HEK293 (cell line): ENCODE data around the gene EPAS1.

Source experiments
- CTCF ChIA-PET: fragments of 350-600 bp; formaldehyde crosslinking; extraction: SDS; loops from one replicate; lab custom pipeline; 2021; ENCODE audit warnings: antibody characterized with exemption; lab: Yijun Ruan, JAX
- POLR2A ChIA-PET: fragments of 300-600 bp; formaldehyde crosslinking; extraction: SDS; loops from one replicate; lab custom pipeline; 2020; ENCODE audit warnings: antibody characterized with exemption, inconsistent platforms; lab: Yijun Ruan, JAX
- H3K27ac ChIP-seq: fragments of 200-500 bp; sonication (Bioruptor generic); 2 replicates; pipeline ENCODE4 v1.5.1; 2014; ENCODE audit warnings: low read depth, low read length, control low read depth, inconsistent platforms; ENCODE audit errors: extremely low read depth
- H3K36me3 ChIP-seq, 2 experiments: fragments of 200-500 bp in 1 of 2; sonication (Bioruptor generic) in 1 of 2; 1 replicate in 1 of 2; 2 replicates in 1 of 2; pipeline ENCODE4 v1.5.1; 2014 to 2017; ENCODE audit warnings: inconsistent platforms in 2 of 2, low read length in 2 of 2; ENCODE audit not compliant: control insufficient read depth in 2 of 2, insufficient read depth in 1 of 2
- H3K4me1 ChIP-seq: fragments of 200-500 bp; sonication (Bioruptor generic); 2 replicates; pipeline ENCODE4 v1.5.1; 2014; ENCODE audit warnings: mild to moderate bottlenecking, low read length, inconsistent platforms; ENCODE audit not compliant: control insufficient read depth, insufficient read depth
- H3K4me3 ChIP-seq: 2 replicates; pipeline ENCODE4 v1.5.1; 2011; ENCODE audit warnings: low read depth, mild to moderate bottlenecking, control low read depth, low read length, moderate library complexity
- H3K9me3 ChIP-seq: fragments of 200-500 bp; sonication (Bioruptor generic); 2 replicates; pipeline ENCODE4 v1.5.1; 2014; ENCODE audit warnings: low read depth, low read length, inconsistent platforms; ENCODE audit not compliant: control insufficient read depth, insufficient read depth
- HOXA7 ChIP-seq: sonication (generic); formaldehyde crosslinking; IDR thresholded peaks from 2 replicates; pipeline ENCODE4 v1.8.1; 2022; ENCODE audit warnings: missing genetic modification reagents, borderline replicate concordance
- MYNN ChIP-seq: fragments of 450-650 bp; formaldehyde crosslinking; IDR thresholded peaks from 2 replicates; pipeline ENCODE4 v1.5.1; 2016; ENCODE audit warnings: missing biosample characterization, missing genetic modification characterization, borderline replicate concordance
- SCRT1 ChIP-seq: fragments of 450-650 bp; formaldehyde crosslinking; IDR thresholded peaks from 2 replicates; pipeline ENCODE4 v1.5.1; 2016; ENCODE audit warnings: missing biosample characterization, missing genetic modification characterization, borderline replicate concordance
- ZBTB1 ChIP-seq: fragments of 450-650 bp; formaldehyde crosslinking; IDR thresholded peaks from 2 replicates; pipeline ENCODE4 v1.5.1; 2016; ENCODE audit warnings: missing biosample characterization, missing genetic modification characterization
- ZFHX2 ChIP-seq: fragments of 450-650 bp; formaldehyde crosslinking; conservative IDR thresholded peaks from 2 replicates; pipeline ENCODE4 v1.5.1; 2016; ENCODE audit warnings: missing biosample characterization, missing genetic modification characterization
- ZNF138 ChIP-seq: fragments of 450-650 bp; formaldehyde crosslinking; IDR thresholded peaks from 2 replicates; pipeline ENCODE4 v1.5.1; 2016; ENCODE audit warnings: missing biosample characterization, missing genetic modification characterization, borderline replicate concordance
- ZNF223 ChIP-seq: fragments of 450-650 bp; formaldehyde crosslinking; IDR thresholded peaks from 2 replicates; pipeline ENCODE4 v1.5.1; 2016; ENCODE audit warnings: missing biosample characterization, missing genetic modification characterization
- ZNF24 ChIP-seq: fragments of 450-650 bp; formaldehyde crosslinking; IDR thresholded peaks from 2 replicates; pipeline ENCODE4 v1.5.1; 2016; ENCODE audit warnings: missing biosample characterization, missing genetic modification characterization
- ZNF416 ChIP-seq: fragments of 450-650 bp; formaldehyde crosslinking; IDR thresholded peaks from 2 replicates; pipeline ENCODE4 v1.5.1; 2016; ENCODE audit warnings: missing biosample characterization, missing genetic modification characterization
- ZNF664 ChIP-seq: fragments of 450-650 bp; formaldehyde crosslinking; IDR thresholded peaks from 2 replicates; pipeline ENCODE4 v1.5.1; 2016; ENCODE audit warnings: missing biosample characterization, missing genetic modification characterization
- TF ChIP-seq, protein P1 (sequence below): fragments of 450-650 bp; formaldehyde crosslinking; IDR thresholded peaks from 2 replicates; pipeline ENCODE4 v1.5.1; 2016; ENCODE audit warnings: missing biosample characterization, missing genetic modification characterization
- TF ChIP-seq, protein P2 (sequence below): fragments of 450-650 bp; formaldehyde crosslinking; IDR thresholded peaks from 2 replicates; pipeline ENCODE4 v1.5.1; 2016; ENCODE audit warnings: missing biosample characterization, missing genetic modification characterization, borderline replicate concordance

EPAS1 gene

DNA sequence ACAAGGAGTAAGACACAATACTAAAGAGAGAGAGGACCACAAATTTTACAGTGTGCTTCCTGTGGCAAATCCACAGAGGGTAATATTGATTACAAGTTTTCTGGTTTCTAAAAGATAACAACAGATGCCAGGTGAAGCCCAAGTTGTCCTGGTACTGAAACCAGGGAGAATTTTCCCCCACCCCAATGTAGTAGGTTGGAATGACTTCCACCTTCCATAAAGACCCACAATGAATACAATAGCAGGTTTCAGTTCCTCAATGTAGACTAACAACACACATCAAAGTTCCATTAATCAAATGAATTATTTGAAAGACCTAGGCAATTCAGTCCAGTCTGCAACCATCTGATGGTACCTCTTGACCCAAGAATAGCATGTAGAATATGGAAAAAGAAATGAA is 138.1 kb downstream of the EPAS1 start (continued):
- TF ChIP-seq, protein P1, sequence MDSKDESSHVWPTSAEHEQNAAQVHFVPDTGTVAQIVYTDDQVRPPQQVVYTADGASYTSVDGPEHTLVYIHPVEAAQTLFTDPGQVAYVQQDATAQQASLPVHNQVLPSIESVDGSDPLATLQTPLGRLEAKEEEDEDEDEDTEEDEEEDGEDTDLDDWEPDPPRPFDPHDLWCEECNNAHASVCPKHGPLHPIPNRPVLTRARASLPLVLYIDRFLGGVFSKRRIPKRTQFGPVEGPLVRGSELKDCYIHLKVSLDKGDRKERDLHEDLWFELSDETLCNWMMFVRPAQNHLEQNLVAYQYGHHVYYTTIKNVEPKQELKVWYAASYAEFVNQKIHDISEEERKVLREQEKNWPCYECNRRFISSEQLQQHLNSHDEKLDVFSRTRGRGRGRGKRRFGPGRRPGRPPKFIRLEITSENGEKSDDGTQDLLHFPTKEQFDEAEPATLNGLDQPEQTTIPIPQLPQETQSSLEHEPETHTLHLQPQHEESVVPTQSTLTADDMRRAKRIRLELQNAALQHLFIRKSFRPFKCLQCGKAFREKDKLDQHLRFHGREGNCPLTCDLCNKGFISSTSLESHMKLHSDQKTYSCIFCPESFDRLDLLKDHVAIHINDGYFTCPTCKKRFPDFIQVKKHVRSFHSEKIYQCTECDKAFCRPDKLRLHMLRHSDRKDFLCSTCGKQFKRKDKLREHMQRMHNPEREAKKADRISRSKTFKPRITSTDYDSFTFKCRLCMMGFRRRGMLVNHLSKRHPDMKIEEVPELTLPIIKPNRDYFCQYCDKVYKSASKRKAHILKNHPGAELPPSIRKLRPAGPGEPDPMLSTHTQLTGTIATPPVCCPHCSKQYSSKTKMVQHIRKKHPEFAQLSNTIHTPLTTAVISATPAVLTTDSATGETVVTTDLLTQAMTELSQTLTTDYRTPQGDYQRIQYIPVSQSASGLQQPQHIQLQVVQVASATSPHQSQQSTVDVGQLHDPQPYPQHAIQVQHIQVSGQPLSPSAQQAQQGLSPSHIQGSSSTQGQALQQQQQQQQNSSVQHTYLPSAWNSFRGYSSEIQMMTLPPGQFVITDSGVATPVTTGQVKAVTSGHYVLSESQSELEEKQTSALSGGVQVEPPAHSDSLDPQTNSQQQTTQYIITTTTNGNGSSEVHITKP (tag by site-specific recombination): no peak
- no peak for TF ChIP-seq ZFHX2 (tag by site-specific recombination)
- TF ChIP-seq, all 188 proteins: peak for 0

DNA sequence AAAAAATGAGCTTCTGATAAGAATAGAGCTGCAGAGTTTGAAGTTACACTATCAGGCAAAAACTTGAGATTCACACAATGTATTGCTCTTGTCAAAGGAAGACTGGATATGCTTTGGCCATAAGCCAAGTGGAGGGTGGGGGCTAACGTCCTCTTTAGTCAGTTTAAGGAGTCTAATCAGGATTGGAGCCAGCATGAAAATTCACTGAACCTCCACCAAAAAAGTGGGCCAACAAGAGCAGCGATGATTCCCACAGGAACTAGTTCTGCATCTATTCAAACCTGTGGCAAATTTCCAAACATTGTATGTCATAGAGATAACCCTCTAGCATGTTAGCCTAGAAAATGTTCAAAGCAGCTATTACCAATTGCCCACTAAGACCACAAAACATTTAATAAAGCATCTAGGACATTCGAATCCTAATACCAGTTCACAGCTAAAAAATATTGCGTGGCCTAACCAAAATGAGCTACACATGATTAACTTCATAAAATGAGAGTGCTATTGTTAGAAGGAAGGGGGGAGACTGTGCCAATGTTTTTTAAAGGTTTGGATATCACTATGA is 138.7 kb downstream of the EPAS1 start:
- no peak for TF ChIP-seq HOXA7 (CRISPR knock-in tag)
- TF ChIP-seq ZNF223 (tag by site-specific recombination): no peak
- TF ChIP-seq, protein P2, sequence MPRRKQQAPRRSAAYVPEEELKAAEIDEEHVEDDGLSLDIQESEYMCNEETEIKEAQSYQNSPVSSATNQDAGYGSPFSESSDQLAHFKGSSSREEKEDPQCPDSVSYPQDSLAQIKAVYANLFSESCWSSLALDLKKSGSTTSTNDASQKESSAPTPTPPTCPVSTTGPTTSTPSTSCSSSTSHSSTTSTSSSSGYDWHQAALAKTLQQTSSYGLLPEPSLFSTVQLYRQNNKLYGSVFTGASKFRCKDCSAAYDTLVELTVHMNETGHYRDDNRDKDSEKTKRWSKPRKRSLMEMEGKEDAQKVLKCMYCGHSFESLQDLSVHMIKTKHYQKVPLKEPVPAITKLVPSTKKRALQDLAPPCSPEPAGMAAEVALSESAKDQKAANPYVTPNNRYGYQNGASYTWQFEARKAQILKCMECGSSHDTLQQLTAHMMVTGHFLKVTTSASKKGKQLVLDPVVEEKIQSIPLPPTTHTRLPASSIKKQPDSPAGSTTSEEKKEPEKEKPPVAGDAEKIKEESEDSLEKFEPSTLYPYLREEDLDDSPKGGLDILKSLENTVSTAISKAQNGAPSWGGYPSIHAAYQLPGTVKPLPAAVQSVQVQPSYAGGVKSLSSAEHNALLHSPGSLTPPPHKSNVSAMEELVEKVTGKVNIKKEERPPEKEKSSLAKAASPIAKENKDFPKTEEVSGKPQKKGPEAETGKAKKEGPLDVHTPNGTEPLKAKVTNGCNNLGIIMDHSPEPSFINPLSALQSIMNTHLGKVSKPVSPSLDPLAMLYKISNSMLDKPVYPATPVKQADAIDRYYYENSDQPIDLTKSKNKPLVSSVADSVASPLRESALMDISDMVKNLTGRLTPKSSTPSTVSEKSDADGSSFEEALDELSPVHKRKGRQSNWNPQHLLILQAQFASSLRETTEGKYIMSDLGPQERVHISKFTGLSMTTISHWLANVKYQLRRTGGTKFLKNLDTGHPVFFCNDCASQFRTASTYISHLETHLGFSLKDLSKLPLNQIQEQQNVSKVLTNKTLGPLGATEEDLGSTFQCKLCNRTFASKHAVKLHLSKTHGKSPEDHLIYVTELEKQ (tag by site-specific recombination): no peak
- no peak for TF ChIP-seq ZNF24 (tag by site-specific recombination)
- TF ChIP-seq SCRT1 (tag by site-specific recombination): no peak
- TF ChIP-seq MYNN (tag by site-specific recombination): no peak
- no peak for TF ChIP-seq ZBTB1 (tag by site-specific recombination)
- TF ChIP-seq ZNF664: no peak
- no peak for TF ChIP-seq ZNF138 (tag by site-specific recombination)
- no peak for TF ChIP-seq ZNF416
- TF ChIP-seq, all 188 proteins: peak for 0
- no peaks in the 10 kb centered on the region for H3K36me3 ChIP-seq
- no peak overlapping the region for H3K27ac ChIP-seq
- ChIA-PET CTCF (interaction anchor here (0.9 kb wide), 1 partner anchor 19 kb away, joined by 4 read pairs; no protein-coding TSS in a partner anchor), POLR2A (no interaction called here)
- no peaks in the 10 kb centered on the region for H3K4me1 ChIP-seq
- no peak overlapping the region for H3K4me3 ChIP-seq
- H3K9me3 ChIP-seq: no peaks in the 10 kb centered on the region
